H1 (cell line): ENCODE data around the gene ITGA11. TPM values are rescaled to one million over a fixed set of nuclear protein-coding genes. Genes with fewer than 3 reads are reported as not detected.

ENCODE experiments used
- CTCF ChIA-PET: fragments of 300-600 bp; sonication (Branson Sonifier 250); formaldehyde crosslinking; loops from one replicate; lab custom pipeline; 2021; ENCODE audit not compliant: partially characterized antibody; lab: Charles Lee
- POLR2A ChIA-PET: fragments of 300-600 bp; sonication (Branson Sonifier 250); formaldehyde crosslinking; loops from one replicate; lab custom pipeline; 2021; ENCODE audit warnings: inconsistent platforms; ENCODE audit not compliant: partially characterized antibody; lab: Charles Lee
- DNase-seq, 2 experiments: peaks; one replicate each; pipeline versions ENCODE4 v3.0.0 to v3.0.0-alpha.2; 2010 to 2022; ENCODE audit warnings: low spot score in 2 of 2, low read depth in 1 of 2, mixed read lengths in 1 of 2
- FAIRE-seq: peaks from 2 replicates; lab custom pipeline; 2011; peaks lifted over from hg19 to GRCh38; lab: Jason Lieb, UNC
- H2AFZ ChIP-seq: 2 replicates; pipeline ENCODE4 v1.8.1; 2012; ENCODE audit warnings: low read length, inconsistent platforms
- H2AK5ac ChIP-seq: 2 replicates; pipeline ENCODE4 v1.6.1; 2013; ENCODE audit warnings: low read depth, low read length
- H2BK120ac ChIP-seq: replicated peaks from 2 replicates; pipeline ENCODE3; 2013; ENCODE audit warnings: low read depth, low read length, inconsistent platforms
- H2BK12ac ChIP-seq: 2 replicates; pipeline ENCODE4 v1.6.1; 2013; ENCODE audit warnings: low read depth, low read length
- H2BK15ac ChIP-seq: 2 replicates; pipeline ENCODE4 v1.6.1; 2013; ENCODE audit warnings: low read length
- H2BK20ac ChIP-seq: 2 replicates; pipeline ENCODE4 v1.6.1; 2013; ENCODE audit warnings: low read length
- H2BK5ac ChIP-seq: 2 replicates; pipeline ENCODE4 v1.6.1; 2013; ENCODE audit warnings: low read depth, low read length
- H3K14ac ChIP-seq: 2 replicates; pipeline ENCODE4 v1.6.1; 2013; ENCODE audit warnings: inconsistent platforms; ENCODE audit not compliant: insufficient read length
- H3K18ac ChIP-seq: 2 replicates; pipeline ENCODE4 v1.6.1; 2013; ENCODE audit warnings: low read length; ENCODE audit errors: extremely low read depth
- H3K23ac ChIP-seq: 2 replicates; pipeline ENCODE4 v1.6.1; 2013; ENCODE audit warnings: inconsistent platforms; ENCODE audit not compliant: insufficient read length
- H3K23me2 ChIP-seq: 2 replicates; pipeline ENCODE4 v1.6.1; 2013; ENCODE audit warnings: low read depth, low read length
- H3K27ac ChIP-seq: 2 replicates; pipeline ENCODE4 v1.6.1; 2011; ENCODE audit warnings: low read depth, low read length, inconsistent platforms
- H3K27me3 ChIP-seq, 4 experiments: replicated peaks in 1 of 4; 1 replicate in 1 of 4; 2 replicates in 3 of 4; pipeline versions ENCODE4 v1.6.1 to v1.8.1; 2011 to 2013; ENCODE audit warnings: low read length in 3 of 4, mild to moderate bottlenecking in 3 of 4, inconsistent platforms in 2 of 4, mixed read lengths in 2 of 4, moderate library complexity in 1 of 4; ENCODE audit not compliant: control insufficient read depth in 3 of 4, insufficient read depth in 3 of 4; ENCODE audit errors: extremely low read depth in 1 of 4
- H3K36me3 ChIP-seq, 4 experiments: 2 replicates each; pipeline versions ENCODE4 v1.6.1 to v1.8.1; 2011 to 2013; ENCODE audit warnings: mild to moderate bottlenecking in 4 of 4, low read length in 3 of 4, moderate library complexity in 2 of 4, control low read depth in 1 of 4, inconsistent platforms in 1 of 4; ENCODE audit not compliant: insufficient read depth in 4 of 4, control insufficient read depth in 2 of 4
- H3K4ac ChIP-seq: replicated peaks from 2 replicates; pipeline ENCODE3; 2013; ENCODE audit warnings: low read length, low read depth, mixed read lengths, inconsistent platforms; ENCODE audit not compliant: insufficient read length
- H3K4me1 ChIP-seq, 4 experiments: replicated peaks in 1 of 4; 1 replicate in 1 of 4; 2 replicates in 3 of 4; pipeline versions ENCODE4 v1.6.1 to v1.8.1; 2011 to 2013; ENCODE audit warnings: low read length in 3 of 4, inconsistent platforms in 2 of 4, mixed read lengths in 1 of 4; ENCODE audit not compliant: insufficient read depth in 4 of 4, control insufficient read depth in 3 of 4
- H3K4me2 ChIP-seq, 2 experiments: 2 replicates each; pipeline versions ENCODE4 v1.6.1 to v1.8.1; 2011 to 2013; ENCODE audit warnings: low read depth in 2 of 2, low read length in 2 of 2, control low read depth in 1 of 2, inconsistent platforms in 1 of 2, mild to moderate bottlenecking in 1 of 2; ENCODE audit not compliant: insufficient read depth in 1 of 2
- H3K4me3 ChIP-seq, 4 experiments: fragments of 200-600, 300-600 bp in 1 of 4; sonication (generic), shearing (Covaris generic), sonication (Bioruptor Twin) in 1 of 4; 2 replicates each; pipeline versions ENCODE4 v1.5.1 to v1.8.1; 2011 to 2016; ENCODE audit warnings: low read length in 4 of 4, low read depth in 3 of 4, control low read depth in 2 of 4, inconsistent platforms in 2 of 4, mild to moderate bottlenecking in 2 of 4, mixed read lengths in 1 of 4, moderate library complexity in 1 of 4; ENCODE audit not compliant: insufficient read depth in 2 of 4; ENCODE audit errors: extremely low read depth in 1 of 4
- H3K56ac ChIP-seq: replicated peaks from 2 replicates; pipeline ENCODE3; 2013; ENCODE audit warnings: low read depth, mild to moderate bottlenecking, mixed read lengths, low read length, inconsistent platforms; ENCODE audit not compliant: insufficient read length
- H3K79me1 ChIP-seq: 2 replicates; pipeline ENCODE4 v1.6.1; 2013; ENCODE audit warnings: low read depth, low read length, control low read depth
- H3K79me2 ChIP-seq, 2 experiments: 2 replicates each; pipeline versions ENCODE4 v1.6.1 to v1.8.1; 2012 to 2013; ENCODE audit warnings: low read length in 2 of 2, mild to moderate bottlenecking in 2 of 2, inconsistent platforms in 1 of 2; ENCODE audit not compliant: insufficient read depth in 2 of 2, control insufficient read depth in 1 of 2
- H3K9ac ChIP-seq, 4 experiments: replicated peaks in 1 of 4; 1 replicate in 1 of 4; 2 replicates in 3 of 4; pipeline versions ENCODE4 v1.6.1 to v1.8.1; 2011 to 2013; ENCODE audit warnings: low read depth in 3 of 4, low read length in 3 of 4, control low read depth in 2 of 4, mild to moderate bottlenecking in 2 of 4, moderate library complexity in 2 of 4, inconsistent platforms in 1 of 4; ENCODE audit errors: extremely low read depth in 1 of 4
- H3K9me3 ChIP-seq, 2 experiments: 2 replicates each; pipeline versions ENCODE4 v1.6.1 to v1.8.1; 2012 to 2013; ENCODE audit warnings: mild to moderate bottlenecking in 2 of 2, moderate library complexity in 2 of 2, control low read depth in 1 of 2, inconsistent platforms in 1 of 2, low read depth in 1 of 2, low read length in 1 of 2, mixed read lengths in 1 of 2; ENCODE audit not compliant: insufficient read depth in 2 of 2
- H4K20me1 ChIP-seq, 2 experiments: replicated peaks in 1 of 2; 2 replicates each; pipeline versions ENCODE3 to v1.8.1; 2011 to 2013; ENCODE audit warnings: inconsistent platforms in 2 of 2, low read length in 2 of 2, mild to moderate bottlenecking in 1 of 2; ENCODE audit not compliant: insufficient read depth in 2 of 2, control insufficient read depth in 1 of 2
- H4K5ac ChIP-seq: 2 replicates; pipeline ENCODE4 v1.6.1; 2013; ENCODE audit warnings: low read length, low read depth, mixed read lengths, inconsistent platforms; ENCODE audit not compliant: insufficient read length
- H4K8ac ChIP-seq: 2 replicates; pipeline ENCODE4 v1.8.0; 2013; ENCODE audit warnings: mild to moderate bottlenecking, moderate library complexity, low read length, inconsistent platforms; ENCODE audit not compliant: insufficient read depth; ENCODE audit errors: extremely low read depth
- H4K91ac ChIP-seq: replicated peaks from 2 replicates; pipeline ENCODE3; 2013; ENCODE audit warnings: low read length, mixed read lengths, inconsistent platforms; ENCODE audit not compliant: insufficient read length
- ATF3 ChIP-seq: IDR thresholded peaks from 2 replicates; pipeline ENCODE4 v1.6.1; 2011; ENCODE audit warnings: low read depth, mild to moderate bottlenecking, low read length; ENCODE audit not compliant: insufficient read depth
- BACH1 ChIP-seq: IDR thresholded peaks from 2 replicates; pipeline ENCODE4 v1.6.1; 2012; ENCODE audit warnings: low read length, improper control_type of control experiment
- CEBPB ChIP-seq: IDR thresholded peaks from 2 replicates; pipeline ENCODE4 v1.6.1; 2012; ENCODE audit warnings: low read depth, low read length
- CTBP2 ChIP-seq: IDR thresholded peaks from 2 replicates; pipeline ENCODE4 v1.7.0; 2011; ENCODE audit warnings: borderline replicate concordance, mild to moderate bottlenecking, moderate library complexity, mixed read lengths, low read length; ENCODE audit not compliant: insufficient read depth, insufficient read length
- HDAC6 ChIP-seq: IDR thresholded peaks from one replicate; pipeline ENCODE4 v1.7.1; 2012; ENCODE audit warnings: low read depth, mild to moderate bottlenecking, inconsistent platforms, low read length, moderate library complexity
- JUND ChIP-seq: IDR thresholded peaks from 2 replicates; pipeline ENCODE4 v1.6.1; 2011; ENCODE audit warnings: mild to moderate bottlenecking, improper control_type of control experiment, low read length
- KDM1A ChIP-seq: fragments of 200-600, 300-600 bp; sonication (generic); IDR thresholded peaks from 2 replicates; pipeline ENCODE4 v1.7.1; 2016; ENCODE audit warnings: mild to moderate bottlenecking, low read length, borderline replicate concordance
- RXRA ChIP-seq: IDR thresholded peaks from 2 replicates; pipeline ENCODE4 v1.6.1; 2011; ENCODE audit warnings: low read depth, mild to moderate bottlenecking, low read length, moderate library complexity; ENCODE audit not compliant: insufficient read depth
- SIRT6 ChIP-seq: IDR thresholded peaks from one replicate; pipeline ENCODE4 v1.7.1; 2012; ENCODE audit warnings: low read length, inconsistent platforms
- SP4 ChIP-seq: IDR thresholded peaks from 2 replicates; pipeline ENCODE4 v1.6.1; 2012; ENCODE audit warnings: low read length, inconsistent platforms
- TBP ChIP-seq: IDR thresholded peaks from 2 replicates; pipeline ENCODE4 v1.6.1; 2011; ENCODE audit warnings: low read depth, low read length, improper control_type of control experiment
- TCF12 ChIP-seq: IDR thresholded peaks from 2 replicates; pipeline ENCODE4 v1.6.1; 2011; ENCODE audit warnings: low read depth, mild to moderate bottlenecking, low read length
- WGBS, 2 experiments: shearing (Covaris generic) in 1 of 2; methylation state at CpG; one replicate each; pipeline versions ENCODE4 v1.1.6 to v1.1.7; 2013 to 2015; ENCODE audit warnings: low lambda C conversion rate in 2 of 2, mixed read lengths in 2 of 2, inconsistent platforms in 1 of 2, low coverage in 1 of 2, missing lambda C conversion rate in 1 of 2; ENCODE audit not compliant: insufficient replicate concordance in 2 of 2, insufficient coverage in 1 of 2, insufficient read length in 1 of 2; ENCODE audit errors: extremely low coverage in 1 of 2, missing lambda C conversion rate in 1 of 2; 5-methylcytosine and 5-hydroxymethylcytosine counted together
- polyA plus RNA-seq, 7 experiments: library from polyadenylated mRNA; depleted of rRNA in 3 of 7; stranded (reverse) in 5 of 7; unstranded in 2 of 7; fragments of >200 nt in 5 of 7; fragments of 200-250 nt in 2 of 7; gene quantifications; 1 replicate in 5 of 7; 2 replicates in 1 of 7; 4 replicates in 1 of 7; pipeline versions ENCODE4 v1.2.1 to v1.2.3, GENCODE V29; 2011 to 2013; ENCODE audit warnings: missing spikeins in 2 of 7, mixed read lengths in 2 of 7
- total RNA-seq: library from RNA; stranded (reverse); fragmentation: NEBNext Ultra II Directional; extraction: Animal tissue kit (Norgen Biotek cat#: 25700); gene quantifications from 2 replicates; pipeline ENCODE4 v1.2.1, GENCODE V29; 2021

Gene ITGA11
- total and polyA plus RNA-seq, 2 of the 8 experiments (the other 6 are each of a cell fraction or from before 2014, with no cell fraction given): 0.05 to 0.06 TPM

- Histone ChIP-seq H4K8ac (no peak overlapping the region), H3K36me3 (no peaks in the 10 kb centered on the region), H4K5ac (no peak overlapping the region), H3K9me3 (no peaks in the 10 kb centered on the region), H2BK12ac (no peak overlapping the region), H3K4ac (no peak overlapping the region), H3K4me2 (no peak overlapping the region), H3K79me2 (no peaks in the 10 kb centered on the region), H2BK15ac (no peak overlapping the region), H4K91ac (no peak overlapping the region), H4K20me1 (no peaks in the 10 kb centered on the region), H3K23me2 (0 out of 2 replicates have a peak, but pooled peaks cover 2% of the 10 kb centered on the region), H3K14ac (no peak overlapping the region), H3K79me1 (no peaks in the 10 kb centered on the region), H2BK5ac (no peak overlapping the region), H2AK5ac (no peak overlapping the region), H3K56ac (no peak overlapping the region), H2BK120ac (no peak overlapping the region), H2AFZ (no peak overlapping the region), H2BK20ac (no peak overlapping the region), H3K9ac (no peak overlapping the region), H3K27me3 (no peaks in the 10 kb centered on the region), H3K4me3 (no peak overlapping the region), H3K23ac (no peak overlapping the region), H3K27ac (no peak overlapping the region), H3K18ac (no peak overlapping the region), H3K4me1 (peaks cover 0 to 6% (median 4%) of the 10 kb centered on the region in 4 experiments; a peak in 6 of 7 replicates)
- FAIRE-seq: no peak
- POLR2A ChIA-PET: interaction anchor here (0.5 to 1.6 kb wide), 2 partner anchors 12 to 44 kb away, joined by 3 to 4 read pairs; partner anchors contain the start of gene FEM1B
- CTCF ChIA-PET: interaction anchor here (0.7 to 2.3 kb wide), 3 partner anchors 15 to 68 kb away, joined by 3 to 6 read pairs (median 3); no protein-coding TSS in a partner anchor
- no peak for DNase-seq
- 95% methylated on average over 4 of the region's 7 CpGs; no CpG with 5 or more reads in 1 of the 2 experiments for WGBS, 2 experiments
- no peak for TF ChIP-seq JUND
- no peak for TF ChIP-seq HDAC6
- TF ChIP-seq ATF3: no peak
- TF ChIP-seq BACH1: no peak
- no peak for TF ChIP-seq SIRT6
- no peak for TF ChIP-seq TCF12
- no peak for TF ChIP-seq CEBPB
- TF ChIP-seq SP4: no peak
- TF ChIP-seq CTBP2: no peak
- no peak for TF ChIP-seq TBP
- TF ChIP-seq KDM1A: no peak
- TF ChIP-seq RXRA: no peak
Observed at GRCh38 chr15:68321229-68321628, 110.7 kb downstream of the ITGA11 start.
